OCI-LY7 (cell line): ENCODE measurements around the gene IRGQ.

Experiments used
- EZH2phosphoT487 ChIP-seq: fragments of 200-600 bp; sonication (generic); IDR thresholded peaks from 2 replicates; pipeline ENCODE4 v1.6.1; 2018; ENCODE audit warnings: low read depth, borderline replicate concordance, mild to moderate bottlenecking, mixed run types, antibody characterized with exemption, low read length, moderate library complexity, mixed read lengths
- TF ChIP-seq, protein P1 (sequence below): fragments of 200-600 bp; sonication (generic); conservative IDR thresholded peaks from 2 replicates; pipeline ENCODE4 v1.5.1; 2014; ENCODE audit warnings: mild to moderate bottlenecking, antibody characterized with exemption, low read length, moderate library complexity, mixed read lengths

DNA sequence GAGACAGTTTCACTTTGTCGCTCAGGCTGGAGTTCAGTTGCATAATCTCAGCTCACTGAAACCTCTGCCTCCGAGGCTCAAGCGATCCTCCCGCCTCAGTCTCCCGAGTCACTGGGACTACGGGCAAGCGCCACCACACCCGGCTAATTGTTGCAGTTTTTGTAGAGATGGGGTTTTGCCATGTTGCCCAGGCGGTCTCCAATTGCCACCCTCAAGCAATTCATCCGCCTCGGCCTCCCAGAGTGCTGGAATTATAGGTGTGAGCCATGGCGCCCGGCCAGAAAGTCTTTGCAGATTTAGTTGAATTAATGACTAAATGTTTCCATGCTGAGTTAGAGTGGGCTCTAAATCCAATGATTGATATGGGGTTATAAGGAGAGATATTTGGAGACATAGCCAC lies 48.2 kb upstream of the IRGQ start:
- TF ChIP-seq, protein P1, sequence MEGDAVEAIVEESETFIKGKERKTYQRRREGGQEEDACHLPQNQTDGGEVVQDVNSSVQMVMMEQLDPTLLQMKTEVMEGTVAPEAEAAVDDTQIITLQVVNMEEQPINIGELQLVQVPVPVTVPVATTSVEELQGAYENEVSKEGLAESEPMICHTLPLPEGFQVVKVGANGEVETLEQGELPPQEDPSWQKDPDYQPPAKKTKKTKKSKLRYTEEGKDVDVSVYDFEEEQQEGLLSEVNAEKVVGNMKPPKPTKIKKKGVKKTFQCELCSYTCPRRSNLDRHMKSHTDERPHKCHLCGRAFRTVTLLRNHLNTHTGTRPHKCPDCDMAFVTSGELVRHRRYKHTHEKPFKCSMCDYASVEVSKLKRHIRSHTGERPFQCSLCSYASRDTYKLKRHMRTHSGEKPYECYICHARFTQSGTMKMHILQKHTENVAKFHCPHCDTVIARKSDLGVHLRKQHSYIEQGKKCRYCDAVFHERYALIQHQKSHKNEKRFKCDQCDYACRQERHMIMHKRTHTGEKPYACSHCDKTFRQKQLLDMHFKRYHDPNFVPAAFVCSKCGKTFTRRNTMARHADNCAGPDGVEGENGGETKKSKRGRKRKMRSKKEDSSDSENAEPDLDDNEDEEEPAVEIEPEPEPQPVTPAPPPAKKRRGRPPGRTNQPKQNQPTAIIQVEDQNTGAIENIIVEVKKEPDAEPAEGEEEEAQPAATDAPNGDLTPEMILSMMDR = no peak
- no peak for TF ChIP-seq EZH2phosphoT487
